Measurements from ENCODE around the gene SERBP1.

DNA sequence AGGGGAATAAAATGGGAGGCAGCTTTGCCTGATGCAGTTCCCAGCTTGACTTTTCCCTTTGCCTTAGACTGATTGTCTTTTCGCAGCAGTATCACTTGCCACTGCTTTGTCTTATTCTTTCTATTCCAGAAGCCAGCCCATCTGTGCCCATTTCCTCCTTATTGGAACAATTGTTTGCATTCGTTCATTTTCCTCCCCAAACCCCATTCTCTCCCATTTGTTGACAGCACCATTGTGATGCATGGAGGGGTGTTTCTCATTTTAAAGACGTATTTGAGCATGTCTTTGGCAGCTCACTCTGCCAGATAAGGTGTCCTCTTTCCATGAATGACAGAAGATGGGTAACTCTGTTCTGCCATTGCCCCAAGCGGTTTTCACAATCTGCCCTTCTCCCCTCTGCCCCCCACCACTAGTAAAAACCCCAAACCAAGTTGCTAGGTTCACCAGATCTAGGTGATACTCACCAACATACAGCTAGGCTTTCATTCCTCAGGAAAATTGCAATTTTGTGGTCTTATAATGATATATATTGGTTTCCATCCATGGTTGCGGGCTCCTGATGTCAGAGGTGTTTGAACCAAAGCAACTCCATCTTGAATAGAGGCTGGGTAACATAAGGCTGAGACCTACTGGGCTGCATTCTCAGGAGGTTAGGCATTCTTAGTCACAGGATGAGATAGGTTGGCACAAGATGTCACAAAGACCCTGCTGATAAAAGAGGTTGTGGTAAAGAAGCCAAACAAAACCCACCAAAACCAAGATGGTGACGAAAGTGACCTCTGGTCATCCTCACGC, 30.8 kb downstream of the SERBP1 start:
- TF ChIP-seq ZNF707 (tag by site-specific recombination; IDR thresholded peaks at IDR 0.05) (no peak), OVOL3 (tag by site-specific recombination; IDR thresholded peaks at IDR 0.05) (no peak), ZNF514 (tag by site-specific recombination; IDR thresholded peaks at IDR 0.05) (no peak)
- TF ChIP-seq, protein P1, sequence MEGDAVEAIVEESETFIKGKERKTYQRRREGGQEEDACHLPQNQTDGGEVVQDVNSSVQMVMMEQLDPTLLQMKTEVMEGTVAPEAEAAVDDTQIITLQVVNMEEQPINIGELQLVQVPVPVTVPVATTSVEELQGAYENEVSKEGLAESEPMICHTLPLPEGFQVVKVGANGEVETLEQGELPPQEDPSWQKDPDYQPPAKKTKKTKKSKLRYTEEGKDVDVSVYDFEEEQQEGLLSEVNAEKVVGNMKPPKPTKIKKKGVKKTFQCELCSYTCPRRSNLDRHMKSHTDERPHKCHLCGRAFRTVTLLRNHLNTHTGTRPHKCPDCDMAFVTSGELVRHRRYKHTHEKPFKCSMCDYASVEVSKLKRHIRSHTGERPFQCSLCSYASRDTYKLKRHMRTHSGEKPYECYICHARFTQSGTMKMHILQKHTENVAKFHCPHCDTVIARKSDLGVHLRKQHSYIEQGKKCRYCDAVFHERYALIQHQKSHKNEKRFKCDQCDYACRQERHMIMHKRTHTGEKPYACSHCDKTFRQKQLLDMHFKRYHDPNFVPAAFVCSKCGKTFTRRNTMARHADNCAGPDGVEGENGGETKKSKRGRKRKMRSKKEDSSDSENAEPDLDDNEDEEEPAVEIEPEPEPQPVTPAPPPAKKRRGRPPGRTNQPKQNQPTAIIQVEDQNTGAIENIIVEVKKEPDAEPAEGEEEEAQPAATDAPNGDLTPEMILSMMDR (tag by site-specific recombination; IDR thresholded peaks at IDR 0.05), result no peak
- TF ChIP-seq, protein P2, sequence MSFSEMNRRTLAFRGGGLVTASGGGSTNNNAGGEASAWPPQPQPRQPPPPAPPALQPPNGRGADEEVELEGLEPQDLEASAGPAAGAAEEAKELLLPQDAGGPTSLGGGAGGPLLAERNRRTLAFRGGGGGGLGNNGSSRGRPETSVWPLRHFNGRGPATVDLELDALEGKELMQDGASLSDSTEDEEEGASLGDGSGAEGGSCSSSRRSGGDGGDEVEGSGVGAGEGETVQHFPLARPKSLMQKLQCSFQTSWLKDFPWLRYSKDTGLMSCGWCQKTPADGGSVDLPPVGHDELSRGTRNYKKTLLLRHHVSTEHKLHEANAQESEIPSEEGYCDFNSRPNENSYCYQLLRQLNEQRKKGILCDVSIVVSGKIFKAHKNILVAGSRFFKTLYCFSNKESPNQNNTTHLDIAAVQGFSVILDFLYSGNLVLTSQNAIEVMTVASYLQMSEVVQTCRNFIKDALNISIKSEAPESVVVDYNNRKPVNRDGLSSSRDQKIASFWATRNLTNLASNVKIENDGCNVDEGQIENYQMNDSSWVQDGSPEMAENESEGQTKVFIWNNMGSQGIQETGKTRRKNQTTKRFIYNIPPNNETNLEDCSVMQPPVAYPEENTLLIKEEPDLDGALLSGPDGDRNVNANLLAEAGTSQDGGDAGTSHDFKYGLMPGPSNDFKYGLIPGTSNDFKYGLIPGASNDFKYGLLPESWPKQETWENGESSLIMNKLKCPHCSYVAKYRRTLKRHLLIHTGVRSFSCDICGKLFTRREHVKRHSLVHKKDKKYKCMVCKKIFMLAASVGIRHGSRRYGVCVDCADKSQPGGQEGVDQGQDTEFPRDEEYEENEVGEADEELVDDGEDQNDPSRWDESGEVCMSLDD (tag by site-specific recombination; IDR thresholded peaks at IDR 0.05), result no peak
- TF ChIP-seq, protein P3, sequence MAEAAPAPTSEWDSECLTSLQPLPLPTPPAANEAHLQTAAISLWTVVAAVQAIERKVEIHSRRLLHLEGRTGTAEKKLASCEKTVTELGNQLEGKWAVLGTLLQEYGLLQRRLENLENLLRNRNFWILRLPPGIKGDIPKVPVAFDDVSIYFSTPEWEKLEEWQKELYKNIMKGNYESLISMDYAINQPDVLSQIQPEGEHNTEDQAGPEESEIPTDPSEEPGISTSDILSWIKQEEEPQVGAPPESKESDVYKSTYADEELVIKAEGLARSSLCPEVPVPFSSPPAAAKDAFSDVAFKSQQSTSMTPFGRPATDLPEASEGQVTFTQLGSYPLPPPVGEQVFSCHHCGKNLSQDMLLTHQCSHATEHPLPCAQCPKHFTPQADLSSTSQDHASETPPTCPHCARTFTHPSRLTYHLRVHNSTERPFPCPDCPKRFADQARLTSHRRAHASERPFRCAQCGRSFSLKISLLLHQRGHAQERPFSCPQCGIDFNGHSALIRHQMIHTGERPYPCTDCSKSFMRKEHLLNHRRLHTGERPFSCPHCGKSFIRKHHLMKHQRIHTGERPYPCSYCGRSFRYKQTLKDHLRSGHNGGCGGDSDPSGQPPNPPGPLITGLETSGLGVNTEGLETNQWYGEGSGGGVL (tag by site-specific recombination; IDR thresholded peaks at IDR 0.05), result no peak
